Astrocyte of the cerebellum (primary cell): Measurements from ENCODE around the gene MSX1.

ENCODE experiments used
- DNase-seq: peaks from one replicate; pipeline ENCODE4 v3.0.0-alpha.2; 2011; ENCODE audit warnings: low read depth
- H3K4me3 ChIP-seq: 2 replicates; pipeline ENCODE4 v1.5.1; 2011; ENCODE audit warnings: mild to moderate bottlenecking, low read depth, low read length, moderate library complexity
- in situ Hi-C: cut with HindIII; loops from 2 replicates; pipeline ENCODE4 v1.10.0; 2017; ENCODE audit warnings: low sequenced_read_pairs
- TF ChIP-seq, protein P1 (sequence below): IDR thresholded peaks from 2 replicates; pipeline ENCODE4 v1.5.1; 2012; ENCODE audit warnings: low read length, low read depth, moderate library complexity, mild to moderate bottlenecking; ENCODE audit errors: missing control alignments

The MSX1 gene

GRCh38 chr4:4890574-4891255 lies 31.2 kb downstream of the MSX1 start:
- in situ Hi-C loops = no loop called here
- TF ChIP-seq, protein P1, sequence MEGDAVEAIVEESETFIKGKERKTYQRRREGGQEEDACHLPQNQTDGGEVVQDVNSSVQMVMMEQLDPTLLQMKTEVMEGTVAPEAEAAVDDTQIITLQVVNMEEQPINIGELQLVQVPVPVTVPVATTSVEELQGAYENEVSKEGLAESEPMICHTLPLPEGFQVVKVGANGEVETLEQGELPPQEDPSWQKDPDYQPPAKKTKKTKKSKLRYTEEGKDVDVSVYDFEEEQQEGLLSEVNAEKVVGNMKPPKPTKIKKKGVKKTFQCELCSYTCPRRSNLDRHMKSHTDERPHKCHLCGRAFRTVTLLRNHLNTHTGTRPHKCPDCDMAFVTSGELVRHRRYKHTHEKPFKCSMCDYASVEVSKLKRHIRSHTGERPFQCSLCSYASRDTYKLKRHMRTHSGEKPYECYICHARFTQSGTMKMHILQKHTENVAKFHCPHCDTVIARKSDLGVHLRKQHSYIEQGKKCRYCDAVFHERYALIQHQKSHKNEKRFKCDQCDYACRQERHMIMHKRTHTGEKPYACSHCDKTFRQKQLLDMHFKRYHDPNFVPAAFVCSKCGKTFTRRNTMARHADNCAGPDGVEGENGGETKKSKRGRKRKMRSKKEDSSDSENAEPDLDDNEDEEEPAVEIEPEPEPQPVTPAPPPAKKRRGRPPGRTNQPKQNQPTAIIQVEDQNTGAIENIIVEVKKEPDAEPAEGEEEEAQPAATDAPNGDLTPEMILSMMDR = no peak
- no peak for DNase-seq
- H3K4me3 ChIP-seq = no peak overlapping the region

DNA sequence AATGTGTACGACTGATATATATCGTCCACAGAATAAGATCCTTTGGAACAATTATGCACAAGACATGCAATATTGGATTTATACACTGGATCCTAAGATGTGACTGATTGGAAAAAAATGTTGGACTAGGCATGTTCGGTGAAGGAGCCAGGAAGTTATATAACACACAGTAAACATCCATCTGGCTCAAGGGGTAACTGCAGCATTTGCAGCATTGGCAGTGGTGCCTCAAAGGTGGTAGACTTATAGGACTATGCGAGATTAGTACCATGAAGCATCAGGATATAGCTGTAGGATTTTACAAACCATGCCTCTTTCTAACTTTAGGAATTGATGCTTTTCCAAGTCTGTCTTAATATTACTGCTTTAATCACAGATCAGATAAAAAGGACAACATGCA lies 34.3 kb downstream of the MSX1 start:
- DNase-seq = no peak
- in situ Hi-C loops = no loop called here
- TF ChIP-seq, protein P1 = no peak

DNA sequence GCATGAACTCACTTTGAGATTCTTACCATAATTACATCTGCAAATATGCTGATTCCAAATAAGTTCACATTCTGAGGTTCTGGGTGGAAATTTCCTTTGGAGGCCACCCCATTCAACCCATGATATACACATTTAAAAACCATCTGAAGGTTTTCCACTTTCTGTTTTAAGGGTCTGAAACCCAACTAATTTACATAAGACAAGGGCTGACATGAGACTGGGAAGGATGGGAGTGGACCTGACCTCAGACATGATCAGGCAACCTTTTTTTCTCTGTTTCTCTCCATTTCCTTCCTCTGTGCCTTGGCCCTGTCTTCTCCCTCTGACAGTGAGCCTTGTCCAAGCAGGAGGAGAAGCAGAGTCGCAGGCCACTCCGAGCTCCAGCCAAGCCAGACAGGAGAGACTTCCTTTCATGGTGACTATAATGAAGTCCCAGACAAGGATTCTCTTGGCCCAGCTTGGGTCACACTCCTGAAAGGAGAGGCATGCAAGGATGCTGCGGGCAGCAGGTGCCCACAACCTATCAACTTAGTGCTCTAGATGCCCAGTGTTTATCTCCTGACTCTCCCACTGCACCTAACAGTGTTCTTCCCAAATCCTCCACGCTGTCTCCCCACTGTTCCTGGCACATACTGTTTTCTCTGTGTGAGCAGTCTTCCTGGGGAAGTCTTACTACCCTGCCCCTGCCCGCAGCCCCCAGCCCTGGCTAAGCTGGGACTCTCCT lies 39.9 kb downstream of the MSX1 start:
- H3K4me3 ChIP-seq = no peak overlapping the region
- DNase-seq = no peak
- in situ Hi-C loops = no loop called here
- TF ChIP-seq, protein P1 = no peak

More for the DNA sequence above, 34.3 kb downstream of the MSX1 start:
- H3K4me3 ChIP-seq = no peak overlapping the region

DNA sequence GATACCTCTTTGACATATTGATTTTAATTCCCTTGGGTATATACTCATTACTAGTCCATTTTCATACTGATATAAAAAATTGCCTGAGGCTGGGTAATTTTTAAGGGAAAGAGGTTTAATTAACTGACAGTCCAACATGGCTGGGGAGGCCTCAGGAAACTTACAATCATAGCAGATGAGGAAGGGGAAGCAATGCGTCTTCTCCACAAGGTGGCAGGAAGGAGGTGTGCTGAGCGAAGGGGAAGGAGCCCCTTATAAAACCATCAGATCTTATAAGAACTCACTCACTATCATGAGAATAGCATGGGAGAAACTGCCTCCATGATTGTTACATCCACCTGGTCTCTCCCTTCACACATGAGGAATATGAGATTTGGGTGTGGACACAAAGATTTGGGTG lies 42.4 kb downstream of the MSX1 start:
- H3K4me3 ChIP-seq = no peak overlapping the region
- in situ Hi-C loops = no loop called here
- DNase-seq = no peak
- TF ChIP-seq, protein P1 = no peak

- no peak for DNase-seq
- TF ChIP-seq, protein P1 = no peak
- in situ Hi-C loops = no loop called here
- no peak overlapping the region for H3K4me3 ChIP-seq
Observed at GRCh38 chr4:4912155-4912554, 52.7 kb downstream of the MSX1 start.

DNA sequence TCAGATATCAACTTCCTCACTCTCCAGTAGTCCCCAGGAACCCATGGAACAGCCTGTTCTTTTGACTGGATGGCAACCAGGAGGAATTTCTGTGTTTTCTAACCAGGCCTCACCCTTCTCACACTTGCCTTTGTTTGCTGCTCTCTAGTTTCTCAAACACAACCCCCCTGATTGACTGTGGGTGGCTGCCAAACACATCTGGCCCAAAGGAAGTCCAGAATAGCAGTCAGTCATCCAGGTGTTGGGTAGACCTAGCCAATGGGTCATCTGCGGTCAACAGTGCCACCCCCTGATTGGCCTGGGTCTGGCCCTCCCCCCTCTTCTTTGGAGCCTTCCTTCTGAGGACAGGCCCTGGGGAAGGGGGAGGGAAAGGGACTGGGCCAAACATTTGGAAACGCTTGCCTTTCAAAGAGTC lies 53.7 kb downstream of the MSX1 start:
- TF ChIP-seq, protein P1 = no peak
- in situ Hi-C loops = no loop called here
- DNase-seq = no peak
- no peak overlapping the region for H3K4me3 ChIP-seq
